A673 (cell line): ENCODE data around the gene LHFPL6. TPM values are rescaled to one million over a fixed set of nuclear protein-coding genes. Genes with fewer than 3 reads are reported as not detected.
A peak's percentile ranks its signal among the peaks of the same experiment; 100 is the strongest.

Experiments
- BruUV-seq: library from RNA; stranded (reverse); fragments of 400-500 nt; replicated peaks from 2 replicates; lab custom pipeline; 2021; lab: Mats Ljungman, UMichigan
- CTCF ChIA-PET: fragments of 300-600 bp; sonication (Branson Sonifier 250); formaldehyde crosslinking; loops from one replicate; lab custom pipeline; 2022; ENCODE audit warnings: antibody characterized with exemption; lab: Charles Lee
- POLR2A ChIA-PET: fragments of 300-600 bp; sonication (Branson Sonifier 250); formaldehyde crosslinking; loops from one replicate; lab custom pipeline; 2022; ENCODE audit warnings: antibody characterized with exemption; ENCODE audit not compliant: low non-redundant PET; lab: Charles Lee
- DNase-seq: peaks from one replicate; pipeline ENCODE4 v3.0.0-alpha.2; 2015; ENCODE audit warnings: low spot score
- H3K27ac ChIP-seq: fragments of 200-600 bp; sonication (generic); 2 replicates; pipeline ENCODE4 v1.5.1; 2016; ENCODE audit warnings: mixed run types, low read depth, mild to moderate bottlenecking, mixed read lengths, antibody characterized with exemption, low read length; ENCODE audit not compliant: poor library complexity, severe bottlenecking
- H3K27me3 ChIP-seq: fragments of 200-600 bp; sonication (generic); replicated peaks from 2 replicates; pipeline ENCODE4 v1.6.1; 2017; ENCODE audit warnings: mixed run types, low read depth, mild to moderate bottlenecking, mixed read lengths, antibody characterized with exemption, low read length; ENCODE audit not compliant: insufficient read depth, poor library complexity
- H3K36me3 ChIP-seq: fragments of 200-600 bp; sonication (generic); 2 replicates; pipeline ENCODE4 v1.6.1; 2016; ENCODE audit warnings: mixed run types, mild to moderate bottlenecking, mixed read lengths, antibody characterized with exemption, low read length; ENCODE audit not compliant: insufficient read depth, poor library complexity, severe bottlenecking
- H3K4me1 ChIP-seq: fragments of 200-600 bp; sonication (generic); 2 replicates; pipeline ENCODE4 v1.6.1; 2017; ENCODE audit warnings: mixed run types, mild to moderate bottlenecking, mixed read lengths, antibody characterized with exemption, low read length; ENCODE audit not compliant: insufficient read depth, poor library complexity, severe bottlenecking
- H3K4me3 ChIP-seq: fragments of 200-600 bp; sonication (generic); 2 replicates; pipeline ENCODE4 v1.5.1; 2016; ENCODE audit warnings: low read depth, mixed run types, mild to moderate bottlenecking, mixed read lengths, low read length; ENCODE audit not compliant: poor library complexity, severe bottlenecking
- H3K9me3 ChIP-seq: fragments of 200-600 bp; sonication (generic); 2 replicates; pipeline ENCODE4 v1.6.1; 2016; ENCODE audit warnings: mixed run types, low read depth, mild to moderate bottlenecking, mixed read lengths, antibody characterized with exemption, low read length; ENCODE audit not compliant: poor library complexity, severe bottlenecking
- CTCF ChIP-seq: fragments of 300-800, 200-600 bp; sonication (generic); conservative IDR thresholded peaks from 2 replicates; pipeline ENCODE4 v1.5.1; 2017; ENCODE audit warnings: low read depth, mild to moderate bottlenecking, antibody characterized with exemption, low read length, moderate library complexity, mixed read lengths
- EZH2 ChIP-seq: fragments of 200-600 bp; sonication (generic); IDR thresholded peaks from 2 replicates; pipeline ENCODE4 v1.6.1; 2017; ENCODE audit warnings: borderline replicate concordance, low read depth, mild to moderate bottlenecking, mixed read lengths, antibody characterized with exemption, low read length; ENCODE audit not compliant: poor library complexity, severe bottlenecking
- intact Hi-C: fragments of 100-400 bp; cut with micrococcal nuclease; formaldehyde crosslinking; loops from one replicate; pipeline ENCODE4 v1.10.0; 2022; ENCODE audit not compliant: unreplicated experiment
- total RNA-seq: library from RNA; stranded (reverse); gene quantifications from 2 replicates; pipeline ENCODE4 v1.2.3, GENCODE V29; 2021

Gene LHFPL6
- total RNA-seq, 1 experiment from 2014 or later = 63.9 TPM

GRCh38 chr13:39397896-39398265 is 205.1 kb downstream of the LHFPL6 start:
- BruUV-seq = no TSS peak
- CTCF ChIA-PET = no interaction called here

GRCh38 chr13:39397226-39397895 is 205.6 kb downstream of the LHFPL6 start:
- intact Hi-C loops = no loop called here
- Histone ChIP-seq H3K36me3 (no peaks in the 10 kb centered on the region), H3K4me1 (peaks cover 39% of the 10 kb centered on the region), H3K9me3 (no peaks in the 10 kb centered on the region), H3K4me3 (no peak overlapping the region), H3K27me3 (no peaks in the 10 kb centered on the region), H3K27ac (no peak overlapping the region)
- ChIA-PET POLR2A (no interaction called here), CTCF (no interaction called here)
- no TSS peak for BruUV-seq
- TF ChIP-seq EZH2 (no peak), CTCF (no peak)
- no peak for DNase-seq

More at GRCh38 chr13:39397896-39398265, 205.1 kb downstream of the LHFPL6 start:
- intact Hi-C loops = no loop called here
- Histone ChIP-seq H3K27ac (no peak overlapping the region), H3K36me3 (no peaks in the 10 kb centered on the region), H3K9me3 (no peaks in the 10 kb centered on the region), H3K4me1 (peaks cover 44% of the 10 kb centered on the region), H3K27me3 (no peaks in the 10 kb centered on the region), H3K4me3 (no peak overlapping the region)
- no peak for DNase-seq
- TF ChIP-seq CTCF = no peak
- no peak for TF ChIP-seq EZH2
- POLR2A ChIA-PET = no interaction called here

GRCh38 chr13:39394796-39395678 is 208.0 kb downstream of the LHFPL6 start:
- ChIA-PET POLR2A (no interaction called here), CTCF (no interaction called here)
- Histone ChIP-seq H3K27ac (peak overlapping the region; percentile 13), H3K4me1 (peaks cover 26% of the 10 kb centered on the region), H3K36me3 (no peaks in the 10 kb centered on the region), H3K4me3 (no peak overlapping the region), H3K27me3 (no peaks in the 10 kb centered on the region), H3K9me3 (no peaks in the 10 kb centered on the region)
- DNase-seq = no peak
- no TSS peak for BruUV-seq
- intact Hi-C loops = no loop called here
- TF ChIP-seq EZH2 = no peak
- TF ChIP-seq CTCF = no peak
